ENCODE data around the gene CBX7. TPM values are rescaled to one million over a fixed set of nuclear protein-coding genes. Genes with fewer than 3 reads are reported as not detected.

The CBX7 gene
- total and polyA plus RNA-seq, 2 donors from 2014 or later: 39.3 to 65.2 TPM

DNA sequence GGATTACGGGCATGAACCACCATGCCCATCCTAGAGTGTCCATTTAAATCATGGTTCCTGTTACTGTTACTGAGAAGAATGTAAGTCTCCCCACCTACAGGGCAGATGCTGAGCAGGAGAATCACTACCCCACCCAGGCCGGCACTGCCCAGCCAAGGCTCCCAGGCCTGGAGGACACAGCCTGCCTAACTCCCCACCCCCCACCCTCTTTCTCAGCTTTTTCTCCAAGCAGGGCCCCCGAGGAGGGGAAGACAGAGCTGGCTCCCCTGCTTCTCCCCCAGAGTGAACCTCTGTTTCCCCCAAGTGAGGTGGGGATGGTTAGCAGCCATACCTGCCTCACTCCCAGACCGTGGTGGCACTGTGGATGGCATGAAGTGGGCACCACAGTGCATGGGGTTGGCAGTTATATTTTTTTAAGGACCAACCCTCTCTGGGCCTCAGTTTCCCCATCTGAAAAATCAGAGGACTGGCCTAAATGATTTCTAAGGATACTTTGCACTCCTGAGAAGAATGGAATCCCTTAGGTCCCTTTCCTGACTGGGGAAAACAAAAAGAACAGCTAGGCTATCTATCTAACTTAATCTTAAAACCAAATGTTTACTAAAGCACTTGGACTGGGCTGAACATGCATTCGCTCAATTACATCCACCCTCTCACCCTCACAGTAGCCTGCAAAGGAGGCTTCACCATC lies 5.0 kb downstream of the CBX7 start:
- H3K4me1 ChIP-seq (ENCODE audit: control insufficient read depth in 2 of 3, insufficient read depth in 2 of 3, low read depth in 1 of 3, low read length in 3 of 3): peaks cover 0 to 43% (median 14%) of the 10 kb centered on the region in 3 donors
- peaks cover 0 to 5% (median 4%) of the 10 kb centered on the region in 3 donors for H3K36me3 ChIP-seq (ENCODE audit: control insufficient read depth in 2 of 3, insufficient read depth in 3 of 3, low read length in 3 of 3)
- DNase-seq: no peak
- H3K9me3 ChIP-seq (ENCODE audit: control insufficient read depth in 2 of 3, insufficient read depth in 1 of 3, low read length in 3 of 3): no peaks in the 10 kb centered on the region
- intact Hi-C loops (cut with DNase I): no loop called here
- no peak for FAIRE-seq
- no peak overlapping the region for H3K9ac ChIP-seq (ENCODE audit: low read length in 3 of 3)
- no peaks in the 10 kb centered on the region for H3K27me3 ChIP-seq (ENCODE audit: control insufficient read depth, insufficient read depth, low read length)
- H3K4me3 ChIP-seq (ENCODE audit: low read length in 3 of 3): no peak overlapping the region
- H3K27ac ChIP-seq (ENCODE audit: low read depth in 2 of 2, low read length in 2 of 2): no peak overlapping the region
- TF ChIP-seq, protein P1, sequence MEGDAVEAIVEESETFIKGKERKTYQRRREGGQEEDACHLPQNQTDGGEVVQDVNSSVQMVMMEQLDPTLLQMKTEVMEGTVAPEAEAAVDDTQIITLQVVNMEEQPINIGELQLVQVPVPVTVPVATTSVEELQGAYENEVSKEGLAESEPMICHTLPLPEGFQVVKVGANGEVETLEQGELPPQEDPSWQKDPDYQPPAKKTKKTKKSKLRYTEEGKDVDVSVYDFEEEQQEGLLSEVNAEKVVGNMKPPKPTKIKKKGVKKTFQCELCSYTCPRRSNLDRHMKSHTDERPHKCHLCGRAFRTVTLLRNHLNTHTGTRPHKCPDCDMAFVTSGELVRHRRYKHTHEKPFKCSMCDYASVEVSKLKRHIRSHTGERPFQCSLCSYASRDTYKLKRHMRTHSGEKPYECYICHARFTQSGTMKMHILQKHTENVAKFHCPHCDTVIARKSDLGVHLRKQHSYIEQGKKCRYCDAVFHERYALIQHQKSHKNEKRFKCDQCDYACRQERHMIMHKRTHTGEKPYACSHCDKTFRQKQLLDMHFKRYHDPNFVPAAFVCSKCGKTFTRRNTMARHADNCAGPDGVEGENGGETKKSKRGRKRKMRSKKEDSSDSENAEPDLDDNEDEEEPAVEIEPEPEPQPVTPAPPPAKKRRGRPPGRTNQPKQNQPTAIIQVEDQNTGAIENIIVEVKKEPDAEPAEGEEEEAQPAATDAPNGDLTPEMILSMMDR (IDR thresholded peaks at IDR 0.05; ENCODE audit: borderline replicate concordance, extremely low read depth, insufficient read depth): no peak

- intact Hi-C loops (cut with DNase I): no loop called here
- peak in 1 of 5 donors; percentile 3 for DNase-seq
- no peaks in the 10 kb centered on the region for H3K27me3 ChIP-seq (ENCODE audit: control insufficient read depth, insufficient read depth, low read length)
- peak overlapping the region; percentile 28 to 65 (median 60) for H3K4me3 ChIP-seq (ENCODE audit: low read length in 3 of 3)
- no peak for FAIRE-seq
- no peaks in the 10 kb centered on the region for H3K9me3 ChIP-seq (ENCODE audit: control insufficient read depth in 2 of 3, insufficient read depth in 1 of 3, low read length in 3 of 3)
- H3K9ac ChIP-seq (ENCODE audit: low read length in 3 of 3): peak overlapping the region in 2 of 3 donors; percentile 65 to 89
- TF ChIP-seq, protein P1 (IDR thresholded peaks at IDR 0.05; ENCODE audit: borderline replicate concordance, extremely low read depth, insufficient read depth): no peak
- peaks cover 0 to 5% (median 4%) of the 10 kb centered on the region in 3 donors for H3K36me3 ChIP-seq (ENCODE audit: control insufficient read depth in 2 of 3, insufficient read depth in 3 of 3, low read length in 3 of 3)
- H3K27ac ChIP-seq (ENCODE audit: low read depth in 2 of 2, low read length in 2 of 2): peak overlapping the region; percentile 33 to 96
- H3K4me1 ChIP-seq (ENCODE audit: control insufficient read depth in 2 of 3, insufficient read depth in 2 of 3, low read depth in 1 of 3, low read length in 3 of 3): peaks cover 0 to 39% (median 14%) of the 10 kb centered on the region in 3 donors
Observed at GRCh38 chr22:39146256-39147101, 6.0 kb downstream of the CBX7 start.

- Histone ChIP-seq H3K4me3 (ENCODE audit: low read length in 3 of 3) (peak overlapping the region; percentile 54 to 92 (median 89)), H3K27me3 (ENCODE audit: control insufficient read depth, insufficient read depth, low read length) (no peaks in the 10 kb centered on the region), H3K27ac (ENCODE audit: low read depth in 2 of 2, low read length in 2 of 2) (peak overlapping the region; percentile 67 to 69), H3K36me3 (ENCODE audit: control insufficient read depth in 2 of 3, insufficient read depth in 3 of 3, low read length in 3 of 3) (peaks cover 0 to 2% (median under 1%) of the 10 kb centered on the region in 3 donors), H3K9ac (ENCODE audit: low read length in 3 of 3) (peak overlapping the region; percentile 39 to 82 (median 77)), H3K4me1 (ENCODE audit: control insufficient read depth in 2 of 3, insufficient read depth in 2 of 3, low read depth in 1 of 3, low read length in 3 of 3) (peaks cover 0 to 31% (median 10%) of the 10 kb centered on the region in 3 donors), H3K9me3 (ENCODE audit: control insufficient read depth in 2 of 3, insufficient read depth in 1 of 3, low read length in 3 of 3) (no peaks in the 10 kb centered on the region)
- DNase-seq (peak in 2 of 5 donors; percentile 48 to 83), FAIRE-seq (no peak)
- TF ChIP-seq, protein P1 (IDR thresholded peaks at IDR 0.05; ENCODE audit: borderline replicate concordance, extremely low read depth, insufficient read depth): no peak
- intact Hi-C loops (cut with DNase I): no loop called here
Observed at GRCh38 chr22:39144101-39144767, 8.2 kb downstream of the CBX7 start.
